IMR-90 (cell line): Measurements from ENCODE around the gene PITX3. TPM values are rescaled to one million over a fixed set of nuclear protein-coding genes. Genes with fewer than 3 reads are reported as not detected.

Source experiments
- ATAC-seq: fragments of 200-7000 bp; cut with Tn5 transposase; 2 replicates; pipeline ENCODE4 v1.9.1; 2020; ENCODE audit warnings: low read depth, mild to moderate bottlenecking, moderate library complexity
- BruUV-seq: library from RNA; stranded (reverse); fragments of 400-500 nt; replicated peaks from 2 replicates; lab custom pipeline; 2021; lab: Mats Ljungman, UMichigan
- CTCF ChIA-PET: fragments of 300-600 bp; formaldehyde crosslinking; extraction: SDS; loops from one replicate; lab custom pipeline; 2021; ENCODE audit warnings: antibody characterized with exemption; lab: Yijun Ruan, JAX
- POLR2A ChIA-PET: fragments of 300-600 bp; sonication (Branson Sonifier 250); formaldehyde crosslinking; loops from one replicate; lab custom pipeline; 2022; ENCODE audit warnings: antibody characterized with exemption; ENCODE audit not compliant: unreplicated experiment; lab: Charles Lee
- DNase-seq: peaks from one replicate; pipeline ENCODE4 v3.0.0; 2013
- H2AFZ ChIP-seq: replicated peaks from 2 replicates; pipeline ENCODE3; 2013; ENCODE audit warnings: low read length, mild to moderate bottlenecking; ENCODE audit not compliant: poor library complexity
- H2AK5ac ChIP-seq: 2 replicates; pipeline ENCODE4 v1.6.1; 2013; ENCODE audit warnings: low read depth, low read length, inconsistent platforms
- H2AK9ac ChIP-seq: replicated peaks from 2 replicates; pipeline ENCODE3; 2013; ENCODE audit warnings: mild to moderate bottlenecking, low read depth, low read length, moderate library complexity; ENCODE audit not compliant: poor library complexity
- H2BK120ac ChIP-seq: 2 replicates; pipeline ENCODE4 v1.6.1; 2013; ENCODE audit warnings: low read depth, low read length, inconsistent platforms
- H2BK15ac ChIP-seq: 3 replicates; pipeline ENCODE4 v1.6.1; 2013; ENCODE audit warnings: low read depth, low read length, inconsistent platforms
- H2BK20ac ChIP-seq: 2 replicates; pipeline ENCODE4 v1.6.1; 2013; ENCODE audit warnings: low read depth, mild to moderate bottlenecking, inconsistent platforms, low read length, moderate library complexity
- H2BK5ac ChIP-seq: 2 replicates; pipeline ENCODE4 v1.6.1; 2013; ENCODE audit warnings: mild to moderate bottlenecking, low read depth, low read length, inconsistent platforms; ENCODE audit not compliant: poor library complexity, severe bottlenecking
- H3K14ac ChIP-seq: replicated peaks from 2 replicates; pipeline ENCODE4 v1.6.1; 2013; ENCODE audit warnings: low read depth, low read length, inconsistent platforms
- H3K18ac ChIP-seq: 2 replicates; pipeline ENCODE4 v1.6.1; 2013; ENCODE audit warnings: low read depth, low read length, control low read depth
- H3K23ac ChIP-seq: 2 replicates; pipeline ENCODE4 v1.6.1; 2013; ENCODE audit warnings: low read depth, low read length, inconsistent platforms
- H3K27ac ChIP-seq: 2 replicates; pipeline ENCODE4 v1.5.1; 2013; ENCODE audit warnings: mild to moderate bottlenecking, control low read depth, low read length; ENCODE audit not compliant: insufficient read depth
- H3K27me3 ChIP-seq: 2 replicates; pipeline ENCODE4 v1.6.1; 2013; ENCODE audit warnings: low read length; ENCODE audit not compliant: control insufficient read depth, insufficient read depth
- H3K36me3 ChIP-seq: 2 replicates; pipeline ENCODE4 v1.6.1; 2013; ENCODE audit warnings: low read length, mixed read lengths; ENCODE audit not compliant: control insufficient read depth, insufficient read depth
- H3K4ac ChIP-seq: 2 replicates; pipeline ENCODE4 v1.6.1; 2013; ENCODE audit warnings: low read depth, low read length, inconsistent platforms
- H3K4me1 ChIP-seq: 2 replicates; pipeline ENCODE4 v1.6.1; 2013; ENCODE audit warnings: low read length, mixed read lengths; ENCODE audit not compliant: control insufficient read depth, insufficient read depth
- H3K4me2 ChIP-seq: 2 replicates; pipeline ENCODE4 v1.6.1; 2013; ENCODE audit warnings: low read depth, mild to moderate bottlenecking, control low read depth, low read length, moderate library complexity
- H3K4me3 ChIP-seq: 2 replicates; pipeline ENCODE4 v1.5.1; 2013; ENCODE audit warnings: low read depth, mild to moderate bottlenecking, control low read depth, low read length, moderate library complexity; ENCODE audit not compliant: insufficient read depth
- H3K56ac ChIP-seq: 2 replicates; pipeline ENCODE4 v1.6.1; 2013; ENCODE audit warnings: low read length, inconsistent platforms; ENCODE audit not compliant: insufficient read depth; ENCODE audit errors: extremely low read depth
- H3K79me1 ChIP-seq, 2 experiments: 2 replicates each; pipeline ENCODE4 v1.6.1; 2013; ENCODE audit warnings: low read length in 2 of 2, inconsistent platforms in 1 of 2, low read depth in 1 of 2
- H3K9ac ChIP-seq: 2 replicates; pipeline ENCODE4 v1.6.1; 2013; ENCODE audit warnings: low read depth, low read length, control low read depth
- H3K9me1 ChIP-seq: 2 replicates; pipeline ENCODE4 v1.6.1; 2013; ENCODE audit warnings: low read length, inconsistent platforms; ENCODE audit not compliant: insufficient read depth
- H3K9me3 ChIP-seq: 2 replicates; pipeline ENCODE4 v1.6.1; 2013; ENCODE audit warnings: low read length; ENCODE audit not compliant: control insufficient read depth, insufficient read depth
- H4K20me1 ChIP-seq: 2 replicates; pipeline ENCODE4 v1.6.1; 2013; ENCODE audit warnings: low read length, inconsistent platforms; ENCODE audit not compliant: insufficient read depth
- H4K5ac ChIP-seq: 2 replicates; pipeline ENCODE4 v1.6.1; 2013; ENCODE audit warnings: mild to moderate bottlenecking, low read depth, low read length, control low read depth
- H4K8ac ChIP-seq, 2 experiments: 2 replicates each; pipeline ENCODE4 v1.6.1; 2013; ENCODE audit warnings: low read depth in 2 of 2, low read length in 2 of 2, control low read depth in 1 of 2, inconsistent platforms in 1 of 2
- H4K91ac ChIP-seq: 2 replicates; pipeline ENCODE4 v1.6.1; 2013; ENCODE audit warnings: low read depth, low read length, inconsistent platforms; ENCODE audit not compliant: insufficient read depth
- SMC3 ChIP-seq: fragments of 150-350 bp; IDR thresholded peaks from 2 replicates; pipeline ENCODE4 v1.6.1; 2016; ENCODE audit warnings: low read depth, mild to moderate bottlenecking, antibody characterized with exemption, low read length, moderate library complexity
- WGBS, 2 experiments: methylation state at CpG; one replicate each; pipeline versions ENCODE4 v1.1.5 to v1.1.7; 2013; ENCODE audit warnings: missing lambda C conversion rate in 2 of 2; ENCODE audit not compliant: insufficient read length in 1 of 2; ENCODE audit errors: extremely low coverage in 2 of 2; 5-methylcytosine and 5-hydroxymethylcytosine counted together
- dilution Hi-C: fragments of 300-500 bp; cut with HindIII; formaldehyde crosslinking; loops from one replicate; pipeline ENCODE4 v1.14.3; 2018; ENCODE audit warnings: low sequenced_read_pairs; ENCODE audit not compliant: unreplicated experiment
- in situ Hi-C: fragments of 300-500 bp; cut with MboI; formaldehyde crosslinking; loops from 3 replicates; pipeline ENCODE4 v1.14.3; 2019; ENCODE audit warnings: low sequenced_read_pairs, inconsistent platforms, mixed read lengths
- intact Hi-C: fragments of 100-400 bp; cut with micrococcal nuclease; formaldehyde crosslinking; loops from 2 replicates; pipeline ENCODE4 v1.10.0; 2022
- polyA plus RNA-seq, 3 experiments: library from polyadenylated mRNA; depleted of rRNA; stranded (reverse); fragments of >200 nt; gene quantifications; 2 replicates each; pipeline ENCODE4 v1.2.3, GENCODE V29; 2012; ENCODE audit warnings: low replicate concordance in 1 of 3
- total RNA-seq: library from RNA; depleted of rRNA; stranded (reverse); fragments of >200 nt; gene quantifications from 2 replicates; pipeline ENCODE4 v1.2.3, GENCODE V29; 2012

Gene PITX3
- total and polyA plus RNA-seq, 2 of the 4 experiments (the other 2 are of a cell fraction): not detected

GRCh38 chr10:102241032-102241443, 274 bp downstream of the PITX3 start:
- no peak overlapping the region for H3K4ac ChIP-seq
- H3K9me1 ChIP-seq: peaks cover 19% of the 10 kb centered on the region
- H2BK120ac ChIP-seq: no peak overlapping the region
- H3K4me3 ChIP-seq: peak overlapping the region; percentile 65
- no peaks in the 10 kb centered on the region for H3K9me3 ChIP-seq
- H3K9ac ChIP-seq: no peak overlapping the region
- H3K56ac ChIP-seq: no peak overlapping the region
- no peak for TF ChIP-seq SMC3
- CTCF ChIA-PET: interaction anchor here (1.3 kb wide), 1 partner anchor 9 kb away, joined by 5 read pairs; no protein-coding TSS in a partner anchor
- no TSS peak for BruUV-seq
- H2AK9ac ChIP-seq: peak overlapping the region; percentile 31
- peaks cover 10% of the 10 kb centered on the region for H3K4me1 ChIP-seq
- H4K91ac ChIP-seq: no peak overlapping the region
- dilution Hi-C loops: no loop called here
- H3K79me1 ChIP-seq: peaks cover 0 to 30% of the 10 kb centered on the region in 2 experiments; a peak in 2 of 4 replicates
- DNase-seq: no peak
- H3K14ac ChIP-seq: no peak overlapping the region
- no peaks in the 10 kb centered on the region for H3K36me3 ChIP-seq
- in situ Hi-C loops: no loop called here
- H3K23ac ChIP-seq: no peak overlapping the region
- H4K5ac ChIP-seq: no peak overlapping the region
- peaks cover 36% of the 10 kb centered on the region for H3K27me3 ChIP-seq
- peak overlapping the region; percentile 92 for H2AFZ ChIP-seq
- H3K18ac ChIP-seq: no peak overlapping the region
- H4K20me1 ChIP-seq: peaks cover 6% of the 10 kb centered on the region
- no peak overlapping the region for H2BK20ac ChIP-seq
- H3K4me2 ChIP-seq: peak overlapping the region; percentile 84
- H4K8ac ChIP-seq: no peak overlapping the region
- H2BK15ac ChIP-seq: no peak overlapping the region
- no peak overlapping the region for H2BK5ac ChIP-seq
- no peak overlapping the region for H2AK5ac ChIP-seq
- POLR2A ChIA-PET: no interaction called here
- no peak overlapping the region for H3K27ac ChIP-seq
- intact Hi-C loops: no loop called here
- peak; percentile 6 for ATAC-seq
- 4% methylated on average over 18 of the region's 20 CpGs; no CpG with 5 or more reads in 1 of the 2 experiments for WGBS, 2 experiments
